DND-41 (cell line): ENCODE measurements around the gene ITGA2B.

ENCODE experiments used
- ATAC-seq: fragments of 200-7000 bp; cut with Tn5 transposase; 3 replicates; pipeline ENCODE4 v1.9.1; 2021; ENCODE audit warnings: low read depth; ENCODE audit not compliant: insufficient read depth
- DNase-seq: peaks from one replicate; pipeline ENCODE4 v3.0.0-alpha.2; 2020
- H2AFZ ChIP-seq: 2 replicates; pipeline ENCODE4 v1.6.0; 2012; ENCODE audit warnings: low read depth, low read length
- H3K27ac ChIP-seq: 2 replicates; pipeline ENCODE4 v1.5.1; 2012; ENCODE audit warnings: low read length, inconsistent platforms
- H3K27me3 ChIP-seq: fragments of 200-600 bp; sonication (generic); 2 replicates; pipeline ENCODE4 v1.6.0; 2012; ENCODE audit warnings: low read length, mild to moderate bottlenecking, inconsistent platforms; ENCODE audit not compliant: insufficient read depth, poor library complexity
- H3K36me3 ChIP-seq: 2 replicates; pipeline ENCODE4 v1.5.1; 2012; ENCODE audit warnings: low read length, inconsistent platforms; ENCODE audit not compliant: insufficient read depth
- H3K4me1 ChIP-seq: 2 replicates; pipeline ENCODE4 v1.5.1; 2012; ENCODE audit warnings: mild to moderate bottlenecking, low read length; ENCODE audit not compliant: insufficient read depth
- H3K4me2 ChIP-seq: 2 replicates; pipeline ENCODE4 v1.6.0; 2012; ENCODE audit warnings: mild to moderate bottlenecking, moderate library complexity, low read length, inconsistent platforms; ENCODE audit not compliant: insufficient read depth
- H3K4me3 ChIP-seq, 2 experiments: fragments of 200-600 bp in 1 of 2; shearing (Covaris generic) in 1 of 2; 2 replicates each; pipeline ENCODE4 v1.5.1; 2012 to 2016; ENCODE audit warnings: inconsistent platforms in 2 of 2, low read length in 2 of 2, mild to moderate bottlenecking in 2 of 2, low read depth in 1 of 2, moderate library complexity in 1 of 2
- H3K79me2 ChIP-seq: 2 replicates; pipeline ENCODE4 v1.6.0; 2012; ENCODE audit warnings: low read length, inconsistent platforms; ENCODE audit not compliant: insufficient read depth
- H3K9ac ChIP-seq: 2 replicates; pipeline ENCODE4 v1.6.0; 2012; ENCODE audit warnings: low read depth, mild to moderate bottlenecking, inconsistent platforms, low read length, moderate library complexity
- H3K9me3 ChIP-seq: 2 replicates; pipeline ENCODE4 v1.5.1; 2012; ENCODE audit warnings: low read length, moderate library complexity, mild to moderate bottlenecking, inconsistent platforms; ENCODE audit not compliant: insufficient read depth, severe bottlenecking
- H4K20me1 ChIP-seq: 2 replicates; pipeline ENCODE4 v1.6.0; 2012; ENCODE audit warnings: low read length; ENCODE audit not compliant: insufficient read depth
- CTCF ChIP-seq: IDR thresholded peaks from 2 replicates; pipeline ENCODE4 v1.5.1; 2012; ENCODE audit warnings: borderline replicate concordance, low read length, moderate library complexity, mild to moderate bottlenecking; ENCODE audit not compliant: poor library complexity, severe bottlenecking; ENCODE audit errors: extremely low read depth
- EZH2 ChIP-seq: IDR thresholded peaks from 3 replicates; pipeline ENCODE4 v1.6.1; 2012; ENCODE audit warnings: borderline replicate concordance, low read depth, mild to moderate bottlenecking, moderate library complexity, low read length, inconsistent platforms; ENCODE audit not compliant: severe bottlenecking

The ITGA2B gene

GRCh38 chr17:44326861-44327444 is 62.5 kb downstream of the ITGA2B start:
- ATAC-seq (peak; percentile 92), DNase-seq (peak; percentile 97)
- no peaks in the 10 kb centered on the region for H3K9me3 ChIP-seq
- H3K27me3 ChIP-seq = no peaks in the 10 kb centered on the region
- H3K4me1 ChIP-seq = peaks cover 51% of the 10 kb centered on the region
- TF ChIP-seq CTCF = no peak
- TF ChIP-seq EZH2 = no peak
- H2AFZ ChIP-seq = peak overlapping the region; percentile 72
- H3K4me2 ChIP-seq = peak overlapping the region; percentile 57
- peaks cover 23% of the 10 kb centered on the region for H3K79me2 ChIP-seq
- peak overlapping the region; percentile 35 for H3K9ac ChIP-seq
- H3K36me3 ChIP-seq = peaks cover 7% of the 10 kb centered on the region
- H3K4me3 ChIP-seq = peak overlapping the region in 1 of 2 experiments; percentile 48; a peak in 2 of 4 replicates
- H3K27ac ChIP-seq = 0 out of 2 replicates have a peak overlapping the region, but pooled peaks have one; percentile 31
- peaks cover 10% of the 10 kb centered on the region for H4K20me1 ChIP-seq

GRCh38 chr17:44324571-44325275 is 64.7 kb downstream of the ITGA2B start, which contains the start of gene SLC25A39:
TSS of gene SLC25A39 (minus strand) at chr17:44324823. CDS start at chr17:44323562, 1,261 bp downstream.
- H3K4me3 ChIP-seq = peak within 1 kb of the TSS; percentile 75 to 82
- DNase-seq = peak; percentile 92
- H3K36me3 ChIP-seq = peaks cover 29% of the 10 kb centered on the region
- no peaks in the 10 kb centered on the region for H3K9me3 ChIP-seq
- H3K27me3 ChIP-seq = no peaks in the 10 kb centered on the region
- peak; percentile 79 for ATAC-seq
- peak within 1 kb of the TSS; percentile 61 for H3K27ac ChIP-seq
- peak within 1 kb of the TSS; percentile 89 for H3K9ac ChIP-seq
- H3K4me1 ChIP-seq = peaks cover 46% of the 10 kb centered on the region
- peak within 1 kb of the TSS; percentile 75 for H3K4me2 ChIP-seq
- TF ChIP-seq CTCF (no peak), EZH2 (no peak)
- H2AFZ ChIP-seq = peak within 1 kb of the TSS; percentile 98
- peaks cover 23% of the 10 kb centered on the region for H3K79me2 ChIP-seq
- peaks cover 20% of the 10 kb centered on the region for H4K20me1 ChIP-seq

- Histone ChIP-seq H3K9me3 (no peaks in the 10 kb centered on the region), H3K79me2 (peaks cover 23% of the 10 kb centered on the region)
- no peak for DNase-seq
Observed at GRCh38 chr17:44324092-44324570, 65.3 kb downstream of the ITGA2B start.

More at GRCh38 chr17:44324092-44324570, 65.3 kb downstream of the ITGA2B start:
- peak overlapping the region; percentile 75 to 82 for H3K4me3 ChIP-seq
- no peak for TF ChIP-seq EZH2
- no peak for TF ChIP-seq CTCF
- peak overlapping the region; percentile 98 for H2AFZ ChIP-seq
- H3K27ac ChIP-seq = peak overlapping the region; percentile 51
- peaks cover 25% of the 10 kb centered on the region for H4K20me1 ChIP-seq
- peaks cover 46% of the 10 kb centered on the region for H3K4me1 ChIP-seq
- peaks cover 34% of the 10 kb centered on the region for H3K36me3 ChIP-seq
- peak overlapping the region; percentile 75 for H3K4me2 ChIP-seq
- H3K27me3 ChIP-seq = no peaks in the 10 kb centered on the region
- peak overlapping the region; percentile 89 for H3K9ac ChIP-seq
- no peak for ATAC-seq
